ENCODE data around the gene SS18.

DNA sequence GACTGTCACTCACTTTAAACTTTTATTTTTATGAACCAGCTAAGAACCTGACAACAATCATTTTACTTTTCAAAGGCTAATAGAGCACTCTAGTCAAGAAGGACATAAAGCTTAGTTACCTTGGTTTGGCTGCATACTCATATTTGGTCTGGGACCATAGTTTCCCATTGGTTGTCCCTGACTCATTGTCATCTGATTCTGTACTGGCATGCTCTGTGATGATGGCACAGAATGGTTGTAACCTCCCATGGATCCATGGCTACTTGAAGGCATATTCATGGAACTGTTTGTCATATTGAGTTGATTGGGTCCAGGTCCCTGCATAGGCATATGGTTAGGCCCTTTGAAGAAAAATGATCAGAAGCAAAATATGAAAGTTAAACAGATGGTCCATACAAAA is 37.9 kb downstream of the SS18 start:
- TF ChIP-seq, protein P1, sequence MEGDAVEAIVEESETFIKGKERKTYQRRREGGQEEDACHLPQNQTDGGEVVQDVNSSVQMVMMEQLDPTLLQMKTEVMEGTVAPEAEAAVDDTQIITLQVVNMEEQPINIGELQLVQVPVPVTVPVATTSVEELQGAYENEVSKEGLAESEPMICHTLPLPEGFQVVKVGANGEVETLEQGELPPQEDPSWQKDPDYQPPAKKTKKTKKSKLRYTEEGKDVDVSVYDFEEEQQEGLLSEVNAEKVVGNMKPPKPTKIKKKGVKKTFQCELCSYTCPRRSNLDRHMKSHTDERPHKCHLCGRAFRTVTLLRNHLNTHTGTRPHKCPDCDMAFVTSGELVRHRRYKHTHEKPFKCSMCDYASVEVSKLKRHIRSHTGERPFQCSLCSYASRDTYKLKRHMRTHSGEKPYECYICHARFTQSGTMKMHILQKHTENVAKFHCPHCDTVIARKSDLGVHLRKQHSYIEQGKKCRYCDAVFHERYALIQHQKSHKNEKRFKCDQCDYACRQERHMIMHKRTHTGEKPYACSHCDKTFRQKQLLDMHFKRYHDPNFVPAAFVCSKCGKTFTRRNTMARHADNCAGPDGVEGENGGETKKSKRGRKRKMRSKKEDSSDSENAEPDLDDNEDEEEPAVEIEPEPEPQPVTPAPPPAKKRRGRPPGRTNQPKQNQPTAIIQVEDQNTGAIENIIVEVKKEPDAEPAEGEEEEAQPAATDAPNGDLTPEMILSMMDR (IDR thresholded peaks at IDR 0.05; ENCODE audit: insufficient read depth, low read length, poor library complexity, severe bottlenecking), result no peak
- no peak for TF ChIP-seq EZH2phosphoT487 (conservative IDR thresholded peaks at IDR 0.05; ENCODE audit: low read length)
